ENCODE results near the gene GOLGA5. TPM values are rescaled to one million over a fixed set of nuclear protein-coding genes. Genes with fewer than 3 reads are reported as not detected.
A peak's percentile ranks its signal among the peaks of the same experiment; 100 is the strongest.

The GOLGA5 gene
- total and polyA plus RNA-seq, 2 donors (not counting 3 experiments of a cell fraction or from before 2014, with no cell fraction given) = 16.3 to 28.9 TPM

GRCh38 chr14:92847749-92848148 lies 53.6 kb downstream of the GOLGA5 start:
- Histone ChIP-seq H4K20me1 (replicated peaks; ENCODE audit: control insufficient read depth, extremely low read depth, insufficient read depth, low read length) (no peaks in the 10 kb centered on the region), H3K9ac (replicated peaks; ENCODE audit: extremely low read depth, insufficient read depth, low read length) (no peak overlapping the region), H3K79me2 (ENCODE audit: control insufficient read depth, insufficient read depth, low read length) (no peaks in the 10 kb centered on the region), H2AFZ (ENCODE audit: low read depth, low read length) (no peak overlapping the region), H3K4me3 (replicated peaks in 1 of 3; ENCODE audit: insufficient read depth in 1 of 3, low read depth in 1 of 3, low read length in 3 of 3) (no peak overlapping the region), H3K9me1 (replicated peaks; ENCODE audit: control insufficient read depth, extremely low read depth, insufficient read depth, low read length) (no peaks in the 10 kb centered on the region), H3K27me3 (ENCODE audit: control insufficient read depth in 2 of 2, insufficient read depth in 2 of 2, low read length in 2 of 2) (no peaks in the 10 kb centered on the region), H3K4me2 (ENCODE audit: insufficient read depth, low read length) (no peak overlapping the region), H3K36me3 (ENCODE audit: control insufficient read depth in 2 of 2, extremely low read depth in 1 of 2, insufficient read depth in 2 of 2, low read length in 2 of 2) (no peaks in the 10 kb centered on the region), H3K27ac (ENCODE audit: insufficient read depth, low read depth, low read length) (no peak overlapping the region), H3K4me1 (ENCODE audit: control insufficient read depth, extremely low read depth, insufficient read depth, low read length) (peaks cover 19% of the 10 kb centered on the region), H3K9me3 (replicated peaks; ENCODE audit: control insufficient read depth, insufficient read depth, low read length) (no peaks in the 10 kb centered on the region)
- DNase-seq (ENCODE audit: low read depth, low spot score) = peak; percentile 6
- intact Hi-C loops (cut with micrococcal nuclease) (loop anchor here (5.0 kb wide), 1 partner anchor 100 kb away; the partner anchor contains the start of gene LGMN), dilution Hi-C loops (cut with MboI; ENCODE audit: extremely low pct_ligation_motif_present, low sequenced_read_pairs) (no loop called here)
- ChIA-PET POLR2A (no interaction called here), CTCF (interaction anchor here (0.6 to 1.6 kb wide), 4 partner anchors 16 to 506 kb away, joined by 3 to 7 read pairs (median 4); no protein-coding TSS in a partner anchor)
- TF ChIP-seq EZH2 (IDR thresholded peaks at IDR 0.05; ENCODE audit: borderline replicate concordance, low read depth, low read length, severe bottlenecking) (no peak), MYC (IDR thresholded peaks at IDR 0.05; ENCODE audit: low read depth, low read length) (no peak), POLR2A (IDR thresholded peaks at IDR 0.05; ENCODE audit: low read depth, low read length) (no peak), JUN (IDR thresholded peaks at IDR 0.05; ENCODE audit: borderline replicate concordance, insufficient read depth, insufficient read length, low read depth) (no peak), MAX (IDR thresholded peaks at IDR 0.05; ENCODE audit: insufficient read depth, insufficient read length) (no peak), GATA2 (IDR thresholded peaks at IDR 0.05; ENCODE audit: insufficient read depth, insufficient read length, low read depth, low read length) (no peak), CTCF (IDR thresholded peaks at IDR 0.05; ENCODE audit: extremely low read depth in 1 of 2, insufficient read depth in 1 of 2, low read depth in 1 of 2, low read length in 2 of 2) (no peak), FOS (IDR thresholded peaks at IDR 0.05; ENCODE audit: borderline replicate concordance, insufficient read depth, low read length) (no peak), POLR2AphosphoS5 (IDR thresholded peaks at IDR 0.05; ENCODE audit: insufficient read depth, low read depth, low read length) (no peak)
- BruUV-seq (replicated peaks) = no TSS peak
- FAIRE-seq = no peak

Measured in endothelial cell of umbilical vein (primary cell).